Liver (tissue), 3 donors: ENCODE measurements around the gene EXOSC5.

Source experiments
- CTCF ChIP-seq: fragments of 150-350 bp; IDR thresholded peaks from 2 replicates; pipeline ENCODE4 v1.5.1; 2017; ENCODE audit warnings: improper control_type of control experiment, low read depth, low read length; ENCODE audit not compliant: missing input control
- EGR1 ChIP-seq, 2 donors: IDR thresholded peaks; 2 replicates each; pipeline ENCODE4 v1.6.1; 2016 to 2018; ENCODE audit warnings: antibody characterized with exemption in 2 of 2, low read depth in 2 of 2
- FOXA1 ChIP-seq: IDR thresholded peaks from 2 replicates; pipeline ENCODE4 v1.6.1; 2016; ENCODE audit warnings: antibody characterized with exemption
- JUND ChIP-seq, 2 donors: IDR thresholded peaks; 2 replicates each; pipeline ENCODE4 v1.6.1; 2016; ENCODE audit warnings: antibody characterized with exemption in 2 of 2
- MAX ChIP-seq: IDR thresholded peaks from 2 replicates; pipeline ENCODE4 v1.6.1; 2016; ENCODE audit warnings: antibody characterized with exemption
- NR2F2 ChIP-seq: IDR thresholded peaks from 2 replicates; pipeline ENCODE4 v1.6.1; 2016; ENCODE audit warnings: antibody characterized with exemption
- RAD21 ChIP-seq, 2 donors: IDR thresholded peaks; 2 replicates each; pipeline ENCODE4 v1.6.1; 2016; ENCODE audit warnings: antibody characterized with exemption in 2 of 2, mild to moderate bottlenecking in 2 of 2
- SP1 ChIP-seq: IDR thresholded peaks from 2 replicates; pipeline ENCODE4 v1.6.1; 2018; ENCODE audit warnings: antibody characterized with exemption, mild to moderate bottlenecking
- TAF1 ChIP-seq: conservative IDR thresholded peaks from 2 replicates; pipeline ENCODE4 v1.6.1; 2016; ENCODE audit warnings: antibody characterized with exemption, mild to moderate bottlenecking
- YY1 ChIP-seq: IDR thresholded peaks from 2 replicates; pipeline ENCODE4 v1.6.1; 2016; ENCODE audit warnings: antibody characterized with exemption, mild to moderate bottlenecking
- ZBTB33 ChIP-seq: IDR thresholded peaks from 2 replicates; pipeline ENCODE4 v1.6.1; 2016; ENCODE audit warnings: antibody characterized with exemption
- donor health status: healthy.
- donor health status: healthy.

GRCh38 chr19:41442473-41443355, 45.6 kb upstream of the EXOSC5 start, which contains the start of gene ERICH4:
- no peak for TF ChIP-seq CTCF
- no peak for TF ChIP-seq TAF1
- TF ChIP-seq EGR1 (IDR thresholded peaks at IDR 0.05; ENCODE audit: low read depth in 2 of 2): no peak
- no peak for TF ChIP-seq NR2F2
- no peak for TF ChIP-seq YY1
- TF ChIP-seq RAD21 (IDR thresholded peaks at IDR 0.05): no peak
- no peak for TF ChIP-seq MAX
- no peak for TF ChIP-seq FOXA1
- no peak for TF ChIP-seq ZBTB33
- no peak for TF ChIP-seq SP1
- TF ChIP-seq JUND (IDR thresholded peaks at IDR 0.05): no peak
